ENCODE data around the gene POLD2.

DNA sequence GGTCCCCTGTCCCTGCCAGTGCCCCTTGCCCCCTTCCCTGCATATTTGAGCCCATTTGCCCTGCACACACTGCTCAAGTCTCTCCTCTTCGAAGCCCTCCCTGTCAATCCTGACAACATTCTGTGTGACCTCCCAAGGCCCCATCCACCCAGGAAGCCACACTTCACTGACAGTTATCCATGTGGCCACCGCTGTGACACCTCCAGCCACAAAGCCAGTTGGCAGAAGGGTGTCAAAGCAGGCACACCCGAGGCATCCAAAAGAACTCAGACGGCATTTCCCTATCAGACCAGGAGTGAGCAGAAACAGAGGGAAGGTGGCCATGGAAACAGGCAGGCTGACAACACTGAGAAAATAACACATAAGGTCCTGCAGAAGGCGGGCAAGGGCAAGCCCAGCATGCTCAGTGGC lies 45.7 kb downstream of the POLD2 start:
- no peak for TF ChIP-seq RCOR1 (IDR thresholded peaks at IDR 0.05; ENCODE audit: insufficient replicate concordance, low read length)
- no peak for TF ChIP-seq CEBPB (IDR thresholded peaks at IDR 0.05; ENCODE audit: low read depth, low read length)
- TF ChIP-seq, protein P1, sequence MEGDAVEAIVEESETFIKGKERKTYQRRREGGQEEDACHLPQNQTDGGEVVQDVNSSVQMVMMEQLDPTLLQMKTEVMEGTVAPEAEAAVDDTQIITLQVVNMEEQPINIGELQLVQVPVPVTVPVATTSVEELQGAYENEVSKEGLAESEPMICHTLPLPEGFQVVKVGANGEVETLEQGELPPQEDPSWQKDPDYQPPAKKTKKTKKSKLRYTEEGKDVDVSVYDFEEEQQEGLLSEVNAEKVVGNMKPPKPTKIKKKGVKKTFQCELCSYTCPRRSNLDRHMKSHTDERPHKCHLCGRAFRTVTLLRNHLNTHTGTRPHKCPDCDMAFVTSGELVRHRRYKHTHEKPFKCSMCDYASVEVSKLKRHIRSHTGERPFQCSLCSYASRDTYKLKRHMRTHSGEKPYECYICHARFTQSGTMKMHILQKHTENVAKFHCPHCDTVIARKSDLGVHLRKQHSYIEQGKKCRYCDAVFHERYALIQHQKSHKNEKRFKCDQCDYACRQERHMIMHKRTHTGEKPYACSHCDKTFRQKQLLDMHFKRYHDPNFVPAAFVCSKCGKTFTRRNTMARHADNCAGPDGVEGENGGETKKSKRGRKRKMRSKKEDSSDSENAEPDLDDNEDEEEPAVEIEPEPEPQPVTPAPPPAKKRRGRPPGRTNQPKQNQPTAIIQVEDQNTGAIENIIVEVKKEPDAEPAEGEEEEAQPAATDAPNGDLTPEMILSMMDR (conservative IDR thresholded peaks at IDR 0.05; ENCODE audit: low read depth, low read length), result no peak
- no peak for TF ChIP-seq RAD21 (IDR thresholded peaks at IDR 0.05; ENCODE audit: low read length)
- no peak for TF ChIP-seq SMC3 (IDR thresholded peaks at IDR 0.05; ENCODE audit: low read depth, low read length)
- TF ChIP-seq, protein P2, sequence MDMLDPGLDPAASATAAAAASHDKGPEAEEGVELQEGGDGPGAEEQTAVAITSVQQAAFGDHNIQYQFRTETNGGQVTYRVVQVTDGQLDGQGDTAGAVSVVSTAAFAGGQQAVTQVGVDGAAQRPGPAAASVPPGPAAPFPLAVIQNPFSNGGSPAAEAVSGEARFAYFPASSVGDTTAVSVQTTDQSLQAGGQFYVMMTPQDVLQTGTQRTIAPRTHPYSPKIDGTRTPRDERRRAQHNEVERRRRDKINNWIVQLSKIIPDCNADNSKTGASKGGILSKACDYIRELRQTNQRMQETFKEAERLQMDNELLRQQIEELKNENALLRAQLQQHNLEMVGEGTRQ (IDR thresholded peaks at IDR 0.05; ENCODE audit: low read depth, low read length), result no peak
- no peak for TF ChIP-seq POLR2A (IDR thresholded peaks at IDR 0.05; ENCODE audit: low read depth, low read length)
- TF ChIP-seq NFE2L2 (IDR thresholded peaks at IDR 0.05; ENCODE audit: low read depth, low read length), result no peak
- TF ChIP-seq MAFK (IDR thresholded peaks at IDR 0.05; ENCODE audit: low read depth, low read length), result no peak
- no peak for TF ChIP-seq CHD1 (IDR thresholded peaks at IDR 0.05; ENCODE audit: low read depth, low read length)
- TF ChIP-seq RFX5 (IDR thresholded peaks at IDR 0.05; ENCODE audit: low read depth, low read length), result no peak
- TF ChIP-seq MXI1 (IDR thresholded peaks at IDR 0.05; ENCODE audit: borderline replicate concordance, low read depth, low read length), result no peak
- no peak for TF ChIP-seq BHLHE40 (IDR thresholded peaks at IDR 0.05; ENCODE audit: low read depth, low read length)
